HG03097 (cell line): ENCODE results near the gene ZNF407.

Experiments
- ATAC-seq: cut with Tn5 transposase; IDR thresholded peaks from one replicate; pipeline ENCODE4 v1.9.1; 2021; ENCODE audit not compliant: unreplicated experiment, low FRiP score

Gene ZNF407

DNA sequence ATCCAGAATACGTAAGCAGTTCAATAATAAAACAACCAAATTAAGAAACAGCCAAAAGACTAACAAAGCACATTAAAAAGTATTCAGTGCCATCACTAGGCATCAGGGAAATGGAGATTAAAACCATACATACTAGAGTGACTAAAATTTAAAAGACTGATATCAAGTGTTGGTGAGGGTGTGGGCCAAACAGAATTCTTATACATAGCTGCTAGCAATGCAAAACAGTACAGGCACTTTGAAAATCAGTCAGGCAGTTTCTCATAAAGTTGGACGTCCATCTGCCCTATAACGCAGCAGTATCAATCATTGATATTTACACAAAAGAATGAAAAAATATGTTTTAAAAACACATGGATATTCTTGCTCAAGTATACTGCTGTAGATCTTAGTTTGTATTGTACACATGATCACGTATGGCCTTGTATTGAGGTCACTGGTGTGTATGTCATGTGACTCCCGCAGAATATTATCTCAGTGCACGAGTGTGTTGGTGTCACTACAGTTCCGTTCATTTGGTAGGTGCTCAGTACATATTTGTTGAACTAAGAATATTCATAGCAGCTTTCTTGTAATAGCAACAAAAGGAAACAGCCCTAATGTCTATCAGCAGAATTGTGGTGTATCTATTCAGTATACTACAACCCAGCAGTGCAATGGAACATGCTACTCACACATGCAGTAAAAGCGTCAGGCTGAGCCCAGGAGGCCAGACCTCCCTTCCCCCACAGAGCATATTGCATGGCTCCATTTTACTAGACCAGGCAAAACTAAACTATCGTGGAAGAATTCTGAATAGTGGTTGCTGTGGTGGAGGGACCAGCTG is 28.6 kb downstream of the ZNF407 start:
- no peak for ATAC-seq

DNA sequence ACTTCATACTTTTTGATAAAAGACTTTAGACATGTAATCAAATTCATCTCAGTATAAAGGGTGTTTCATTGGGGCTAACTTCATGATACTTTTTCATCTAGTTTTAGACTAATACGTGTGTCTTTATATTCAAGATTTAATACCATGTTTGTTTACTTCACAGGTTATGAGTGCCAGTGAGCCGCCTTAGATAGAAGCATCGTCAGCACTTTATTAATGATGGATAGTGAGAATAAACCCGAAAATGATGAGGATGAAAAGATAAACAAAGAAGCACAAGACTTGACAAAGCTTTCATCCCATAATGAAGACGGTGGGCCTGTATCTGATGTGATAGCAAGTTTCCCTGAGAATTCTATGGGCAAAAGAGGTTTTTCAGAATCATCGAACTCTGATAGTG is 33.1 kb downstream of the ZNF407 start:
- no peak for ATAC-seq

DNA sequence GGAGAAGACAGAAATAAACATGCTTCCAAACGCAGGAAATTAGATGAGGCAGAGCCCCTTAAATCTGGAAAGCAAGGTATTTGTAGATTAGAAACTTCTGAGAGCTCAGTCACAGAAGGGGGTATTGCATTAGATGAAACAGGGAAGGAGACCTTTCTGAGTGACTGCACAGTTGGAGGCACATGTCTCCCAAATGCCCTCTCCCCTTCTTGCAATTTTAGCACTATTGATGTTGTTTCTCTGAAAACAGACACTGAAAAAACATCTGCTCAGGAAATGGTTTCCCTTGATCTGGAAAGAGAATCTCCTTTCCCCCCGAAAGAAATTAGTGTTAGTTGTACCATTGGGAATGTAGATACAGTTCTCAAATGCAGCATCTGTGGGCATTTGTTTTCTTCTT is 33.5 kb downstream of the ZNF407 start:
- no peak for ATAC-seq

DNA sequence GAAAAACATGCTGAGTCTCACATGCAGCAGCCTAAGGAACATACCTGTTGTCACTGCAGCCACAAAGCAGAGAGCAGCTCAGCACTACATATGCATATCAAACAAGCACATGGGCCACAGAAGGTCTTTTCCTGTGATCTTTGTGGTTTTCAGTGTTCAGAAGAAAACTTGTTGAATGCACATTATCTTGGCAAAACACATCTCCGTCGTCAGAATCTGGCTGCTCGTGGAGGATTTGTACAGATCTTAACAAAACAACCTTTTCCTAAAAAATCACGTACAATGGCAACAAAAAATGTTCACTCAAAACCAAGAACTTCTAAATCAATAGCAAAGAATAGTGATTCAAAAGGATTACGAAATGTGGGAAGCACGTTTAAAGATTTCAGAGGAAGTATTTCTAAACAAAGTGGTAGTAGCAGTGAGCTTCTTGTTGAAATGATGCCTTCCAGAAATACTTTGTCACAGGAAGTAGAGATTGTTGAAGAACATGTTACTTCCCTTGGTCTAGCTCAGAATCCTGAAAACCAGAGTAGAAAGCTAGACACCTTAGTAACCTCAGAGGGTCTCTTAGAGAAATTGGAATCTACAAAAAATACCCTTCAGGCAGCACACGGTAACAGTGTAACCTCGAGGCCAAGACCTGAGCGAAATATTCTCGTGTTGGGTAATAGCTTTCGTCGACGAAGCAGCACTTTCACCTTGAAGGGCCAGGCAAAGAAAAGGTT is 34.1 kb downstream of the ZNF407 start:
- no peak for ATAC-seq

DNA sequence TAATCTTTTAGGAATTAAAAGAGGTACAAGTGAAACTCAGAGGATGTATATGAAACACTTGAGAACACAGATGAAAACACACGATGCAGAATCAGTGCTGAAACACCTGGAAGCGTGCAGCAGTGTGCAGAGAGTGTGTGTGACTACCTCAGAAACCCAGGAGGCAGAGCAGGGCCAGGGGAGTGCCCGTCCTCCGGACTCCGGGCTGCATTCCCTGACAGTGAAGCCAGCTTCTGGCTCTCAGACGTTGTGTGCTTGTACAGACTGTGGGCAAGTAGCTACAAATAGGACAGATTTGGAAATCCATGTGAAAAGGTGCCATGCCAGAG is 34.6 kb downstream of the ZNF407 start:
- no peak for ATAC-seq

DNA sequence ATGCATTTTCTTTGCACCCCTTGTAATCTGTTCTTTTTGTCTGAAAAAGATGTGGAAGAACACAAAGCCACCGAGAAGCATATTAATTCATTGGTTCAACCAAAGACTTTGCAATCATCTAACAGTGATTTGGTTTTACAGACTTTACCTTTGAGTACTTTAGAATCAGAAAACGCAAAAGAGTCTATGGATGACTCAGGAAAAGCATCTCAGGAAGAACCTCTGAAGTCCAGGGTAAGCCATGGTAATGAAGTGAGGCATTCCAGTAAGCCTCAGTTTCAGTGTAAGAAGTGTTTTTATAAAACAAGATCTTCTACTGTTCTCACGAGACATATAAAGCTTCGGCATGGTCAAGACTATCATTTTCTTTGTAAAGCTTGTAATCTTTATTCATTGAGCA is 35.2 kb downstream of the ZNF407 start:
- no peak for ATAC-seq

DNA sequence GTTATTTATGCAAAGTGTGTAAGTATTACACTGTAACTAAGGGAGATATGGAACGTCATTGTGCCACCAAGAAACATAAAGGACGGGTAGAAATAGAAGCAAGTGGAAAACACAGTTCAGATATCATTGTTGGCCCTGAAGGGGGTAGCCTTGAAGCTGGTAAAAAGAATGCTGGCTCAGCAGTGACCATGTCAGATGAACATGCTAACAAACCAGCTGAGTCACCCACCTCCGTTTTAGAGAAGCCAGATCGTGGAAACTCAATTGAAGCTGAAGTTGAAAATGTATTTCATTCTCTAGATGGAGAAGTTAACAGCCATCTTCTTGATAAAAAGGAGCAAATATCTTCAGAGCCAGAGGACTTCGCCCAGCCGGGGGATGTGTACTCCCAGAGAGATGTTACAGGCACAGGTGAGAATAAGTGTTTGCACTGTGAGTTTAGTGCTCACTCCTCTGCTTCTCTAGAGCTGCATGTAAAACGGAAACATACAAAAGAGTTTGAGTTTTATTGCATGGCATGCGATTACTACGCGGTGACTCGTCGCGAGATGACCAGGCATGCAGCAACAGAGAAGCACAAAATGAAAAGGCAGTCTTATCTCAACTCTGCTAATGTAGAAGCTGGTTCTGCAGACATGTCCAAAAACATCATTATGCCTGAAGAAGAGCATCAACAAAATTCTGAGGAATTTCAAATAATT is 36.1 kb downstream of the ZNF407 start:
- no peak for ATAC-seq

DNA sequence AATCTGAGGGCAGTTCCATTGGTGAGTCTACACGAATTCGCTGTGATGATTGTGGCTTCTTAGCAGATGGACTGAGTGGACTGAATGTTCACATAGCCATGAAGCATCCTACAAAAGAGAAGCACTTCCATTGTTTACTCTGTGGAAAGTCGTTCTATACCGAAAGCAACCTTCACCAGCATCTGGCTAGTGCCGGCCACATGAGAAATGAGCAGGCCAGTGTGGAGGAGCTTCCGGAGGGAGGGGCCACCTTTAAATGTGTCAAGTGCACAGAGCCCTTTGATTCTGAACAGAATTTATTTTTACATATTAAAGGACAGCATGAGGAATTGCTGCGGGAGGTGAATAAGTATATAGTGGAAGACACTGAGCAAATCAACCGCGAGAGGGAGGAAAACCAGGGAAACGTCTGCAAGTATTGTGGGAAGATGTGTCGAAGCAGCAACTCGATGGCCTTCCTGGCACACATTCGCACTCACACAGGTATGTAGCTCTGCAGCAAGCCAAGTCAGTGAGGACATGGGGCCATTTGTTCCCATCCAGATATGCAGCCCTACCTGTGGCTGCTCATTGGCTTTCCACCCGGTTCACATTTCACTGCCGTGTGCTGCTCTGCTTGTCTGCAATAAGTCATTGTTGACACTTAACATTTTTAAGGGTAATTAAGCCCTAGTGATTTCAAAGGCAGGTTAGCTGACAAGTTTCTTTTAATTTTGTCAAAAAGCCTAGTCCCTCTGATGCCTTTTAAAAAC is 37.7 kb downstream of the ZNF407 start:
- no peak for ATAC-seq

DNA sequence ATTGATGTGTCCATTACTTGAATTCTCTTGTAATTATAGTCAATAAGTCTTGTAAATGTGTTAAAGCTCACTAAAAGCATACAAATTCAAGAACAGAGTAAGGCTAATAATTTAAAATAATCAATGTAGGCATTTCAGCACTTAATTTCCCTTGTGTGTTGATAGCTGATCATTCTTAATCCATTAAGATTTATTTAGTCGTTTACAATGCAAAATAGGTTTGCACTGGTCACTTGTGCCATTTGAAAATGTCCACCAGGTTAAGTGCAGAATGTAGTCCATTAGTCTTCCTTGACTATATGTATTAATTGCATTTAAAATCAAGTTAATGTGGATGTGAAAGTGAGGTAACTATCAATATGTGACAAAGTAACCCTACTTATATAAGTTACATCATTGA is 39.4 kb downstream of the ZNF407 start:
- ATAC-seq: no peak

DNA sequence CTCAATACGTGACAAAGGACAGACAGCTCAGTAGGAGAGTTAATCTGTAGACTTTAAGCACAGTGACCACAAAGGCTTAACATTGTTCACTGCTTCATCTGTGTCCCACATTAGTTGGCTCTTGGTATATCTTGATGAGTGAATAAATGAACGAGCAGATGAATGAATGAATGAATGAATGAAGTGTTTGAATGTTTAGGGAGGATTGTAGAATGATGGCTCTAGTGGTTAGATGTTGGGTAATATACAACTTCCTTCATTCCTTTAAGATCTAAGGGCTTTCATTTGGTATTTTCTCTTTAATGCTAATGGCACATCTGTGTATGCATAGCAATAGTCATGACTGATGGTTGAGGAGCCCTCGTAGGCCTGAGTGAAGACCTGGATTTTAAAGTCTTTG is 40.5 kb downstream of the ZNF407 start:
- no peak for ATAC-seq

DNA sequence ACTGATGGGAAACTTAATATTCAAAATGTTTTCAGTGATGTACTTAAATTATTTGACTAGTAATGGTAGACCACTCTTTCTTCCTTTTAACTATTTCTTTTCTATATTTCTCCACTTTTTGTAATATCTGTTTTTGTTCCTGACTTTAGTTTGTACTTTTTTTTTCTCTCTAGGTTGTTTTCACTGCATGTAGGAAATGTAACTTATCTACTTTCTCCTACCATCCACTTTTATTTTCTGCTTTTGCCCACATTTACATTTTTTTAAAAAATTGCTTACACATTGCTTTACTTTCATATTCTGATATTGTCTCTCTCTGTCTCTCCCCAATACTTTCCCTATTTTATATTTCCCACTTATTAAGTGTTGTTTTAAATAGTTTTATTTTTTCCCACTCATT is 47.0 kb downstream of the ZNF407 start:
- ATAC-seq: no peak

DNA sequence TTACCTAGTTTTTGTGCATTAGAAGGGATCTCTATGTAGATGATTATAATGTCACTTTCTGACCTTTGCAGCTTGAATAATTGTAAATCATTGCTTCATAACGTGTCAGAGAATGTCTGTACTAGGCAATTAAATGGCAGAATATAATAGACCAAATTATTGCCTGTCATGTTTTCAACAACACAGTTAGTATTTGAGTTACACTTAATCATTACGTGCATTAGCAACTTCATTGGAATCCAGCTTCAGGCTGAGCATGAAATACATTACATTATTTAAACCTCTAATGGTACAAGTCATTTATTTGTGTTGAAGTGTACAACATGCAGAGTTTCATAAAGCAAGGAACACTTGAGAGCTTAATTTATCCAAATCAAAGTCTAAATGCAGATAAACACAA is 48.0 kb downstream of the ZNF407 start:
- ATAC-seq: no peak

DNA sequence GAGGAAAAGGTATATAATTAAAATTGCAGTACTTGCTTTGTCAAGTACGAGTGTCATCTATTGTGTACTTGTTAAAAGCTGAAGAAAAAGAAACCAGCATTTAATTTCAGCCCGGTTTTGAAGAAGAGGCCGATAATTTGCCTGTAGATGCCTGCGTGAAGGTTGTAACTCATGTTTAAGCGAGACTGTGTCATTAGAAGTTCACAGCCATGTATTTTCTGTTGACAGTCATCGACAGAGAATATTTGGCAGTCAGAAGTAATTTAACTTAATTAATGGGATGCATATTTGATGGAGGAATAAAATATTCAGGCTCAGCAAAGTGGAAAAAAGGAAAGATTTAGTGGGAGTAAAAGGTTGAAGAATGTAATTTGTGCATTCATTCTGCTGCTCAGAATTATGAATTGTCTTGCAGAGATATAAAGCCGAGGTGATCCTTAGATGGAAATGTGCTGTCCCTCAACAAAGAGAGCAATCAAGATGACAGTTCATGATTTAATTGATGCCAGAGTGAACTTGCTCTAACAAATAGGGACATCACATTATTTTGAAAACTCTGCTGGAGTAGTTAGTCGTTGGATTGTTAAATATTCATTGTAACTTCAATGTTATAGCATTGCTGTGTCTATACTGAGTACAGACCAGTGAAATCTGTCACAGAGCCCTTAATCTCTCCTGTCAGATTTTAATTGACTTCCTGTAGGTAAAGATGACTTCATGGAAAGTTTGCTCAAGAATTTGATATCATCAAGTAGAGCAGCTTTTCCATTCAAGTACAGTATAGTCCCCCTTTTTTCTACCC is 53.9 kb downstream of the ZNF407 start:
- ATAC-seq: no peak

DNA sequence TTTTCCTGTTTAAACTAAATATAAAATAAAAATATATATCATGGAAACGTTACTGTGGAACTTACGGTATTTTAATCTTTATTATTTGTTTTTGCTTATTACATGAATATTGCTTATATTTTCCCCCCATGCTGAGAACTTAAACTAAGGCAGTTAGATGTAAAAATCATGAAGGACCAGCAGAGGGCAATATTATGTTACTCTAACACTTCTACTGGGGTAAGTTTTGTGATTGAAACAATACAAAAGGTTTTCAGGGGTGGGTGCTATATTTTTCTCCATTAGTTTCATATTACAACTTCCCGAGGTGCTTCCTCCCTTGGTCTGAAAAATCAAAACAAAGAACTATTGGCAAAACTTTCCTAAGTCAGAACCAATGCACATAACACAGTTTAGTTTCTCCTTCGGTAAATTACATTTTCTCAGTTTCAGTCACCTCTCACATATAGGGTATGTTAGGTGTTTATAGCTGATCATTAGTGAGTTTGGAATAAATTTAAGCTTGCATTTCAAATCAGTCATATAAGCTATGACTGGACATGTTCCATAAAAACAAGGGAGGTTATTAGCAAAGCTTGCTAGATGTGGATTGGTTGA is 54.8 kb downstream of the ZNF407 start:
- ATAC-seq: no peak

DNA sequence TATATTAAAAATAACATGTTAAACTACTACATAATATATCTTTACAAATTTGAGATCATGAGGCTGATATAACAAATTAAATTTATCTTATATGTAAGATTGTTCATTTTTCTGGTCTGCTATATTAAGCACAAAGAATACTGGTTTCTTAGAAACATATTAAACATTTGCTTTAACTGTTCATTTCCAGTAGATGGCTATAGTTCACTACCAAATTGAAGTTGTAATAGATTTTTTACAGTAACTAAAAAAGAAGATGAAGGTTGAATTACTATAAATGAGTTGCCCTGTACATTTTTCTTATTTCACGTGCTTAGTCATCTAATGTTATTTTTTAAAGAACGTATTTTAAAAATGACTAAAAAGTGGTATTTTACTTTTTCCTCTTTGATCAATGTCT is 57.0 kb downstream of the ZNF407 start:
- ATAC-seq: no peak

DNA sequence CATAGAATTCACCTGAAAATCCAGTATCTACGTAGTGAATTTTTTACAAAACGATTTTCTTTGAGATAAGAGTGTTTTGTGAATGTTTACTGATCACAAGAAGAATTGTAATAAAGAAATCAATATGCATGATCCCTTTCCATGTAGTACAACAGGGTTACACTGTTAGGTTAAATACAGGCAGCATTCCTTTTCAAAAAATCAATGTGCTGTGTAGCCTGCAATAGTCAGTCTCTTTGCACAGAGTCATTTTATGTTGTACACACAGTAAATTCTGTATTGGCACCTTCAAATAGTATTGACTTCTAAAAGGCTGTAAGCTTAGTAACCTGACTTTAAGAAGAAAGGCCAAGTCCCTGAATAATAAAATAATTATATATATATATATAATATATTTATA is 63.3 kb downstream of the ZNF407 start:
- no peak for ATAC-seq

DNA sequence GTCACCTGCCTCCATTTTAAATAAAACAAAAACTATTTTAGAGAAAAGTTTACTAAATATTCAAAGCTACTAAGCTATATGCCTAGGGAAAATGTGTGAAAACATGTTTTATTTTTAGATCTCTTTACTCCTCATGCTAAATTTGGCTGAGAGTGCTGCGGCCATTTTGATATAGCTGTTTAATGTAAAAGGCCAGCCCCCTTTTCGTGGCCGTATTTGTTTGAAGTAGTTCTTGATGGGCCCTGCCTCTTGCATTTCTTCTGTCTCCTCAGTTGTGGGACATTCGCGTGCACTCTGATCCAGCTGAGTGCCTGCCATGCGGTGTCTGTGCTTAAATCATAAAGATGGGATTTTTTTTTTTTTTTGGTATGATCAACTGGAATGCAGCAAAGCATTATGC is 64.0 kb downstream of the ZNF407 start:
- no peak for ATAC-seq

DNA sequence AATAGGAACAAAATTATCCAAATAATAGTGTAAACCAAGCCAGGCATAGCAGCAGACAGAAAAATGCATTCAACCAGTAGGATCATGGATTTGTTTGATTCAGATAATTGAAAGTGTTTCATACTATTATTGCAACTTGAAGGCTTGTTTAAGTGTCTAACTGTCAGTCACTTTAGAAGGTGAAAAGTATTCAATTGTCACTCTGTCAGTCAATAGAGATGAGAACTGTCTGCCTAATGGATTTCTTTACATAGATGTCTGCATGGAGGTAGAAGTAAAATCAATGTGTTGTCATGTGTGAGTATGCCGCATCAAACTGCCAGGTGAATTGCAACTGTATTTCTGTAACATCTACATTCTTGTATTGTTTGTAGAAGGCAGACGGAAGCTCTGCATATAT is 65.0 kb downstream of the ZNF407 start:
- ATAC-seq: no peak

DNA sequence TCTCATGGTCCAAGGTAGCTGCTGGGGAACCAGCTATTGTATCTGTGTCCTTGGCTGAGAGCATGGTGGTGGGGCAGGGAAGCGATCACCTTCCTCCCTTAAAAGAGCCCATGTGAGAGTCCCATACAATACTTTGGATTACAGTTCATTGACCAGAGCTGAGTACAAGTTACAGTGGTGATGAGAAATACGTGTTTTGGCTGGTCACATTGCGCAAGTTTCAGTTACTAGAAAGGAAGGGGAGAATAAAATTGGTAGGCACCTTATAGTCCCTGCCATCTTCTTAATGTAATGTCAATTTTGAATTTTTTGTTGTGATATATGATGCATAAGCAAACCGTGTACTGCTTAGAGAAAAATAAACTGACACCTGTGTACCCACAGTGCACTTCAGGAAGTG is 67.7 kb downstream of the ZNF407 start:
- ATAC-seq: no peak

DNA sequence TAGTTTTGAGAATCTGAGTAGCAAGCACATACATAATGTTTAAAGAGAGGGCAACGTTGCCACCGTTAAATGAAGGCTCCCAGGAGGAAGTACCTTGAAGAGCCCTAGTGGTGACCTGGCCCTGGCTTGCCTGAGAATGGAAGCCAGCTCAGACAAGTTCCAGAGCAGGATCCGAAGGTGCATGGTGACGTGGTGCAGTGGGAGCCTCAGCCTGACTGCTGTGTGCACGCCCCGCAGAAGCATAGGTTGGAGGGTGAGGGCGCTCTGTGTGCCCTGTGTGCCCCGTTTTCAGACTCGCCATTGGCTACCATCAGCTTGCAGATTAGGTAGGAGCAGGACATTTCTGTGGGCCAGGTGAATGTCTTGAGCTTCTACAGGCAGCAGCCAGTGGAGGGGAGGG is 68.2 kb downstream of the ZNF407 start:
- ATAC-seq: no peak
